ENCODE data around the gene DMXL2.

DNA sequence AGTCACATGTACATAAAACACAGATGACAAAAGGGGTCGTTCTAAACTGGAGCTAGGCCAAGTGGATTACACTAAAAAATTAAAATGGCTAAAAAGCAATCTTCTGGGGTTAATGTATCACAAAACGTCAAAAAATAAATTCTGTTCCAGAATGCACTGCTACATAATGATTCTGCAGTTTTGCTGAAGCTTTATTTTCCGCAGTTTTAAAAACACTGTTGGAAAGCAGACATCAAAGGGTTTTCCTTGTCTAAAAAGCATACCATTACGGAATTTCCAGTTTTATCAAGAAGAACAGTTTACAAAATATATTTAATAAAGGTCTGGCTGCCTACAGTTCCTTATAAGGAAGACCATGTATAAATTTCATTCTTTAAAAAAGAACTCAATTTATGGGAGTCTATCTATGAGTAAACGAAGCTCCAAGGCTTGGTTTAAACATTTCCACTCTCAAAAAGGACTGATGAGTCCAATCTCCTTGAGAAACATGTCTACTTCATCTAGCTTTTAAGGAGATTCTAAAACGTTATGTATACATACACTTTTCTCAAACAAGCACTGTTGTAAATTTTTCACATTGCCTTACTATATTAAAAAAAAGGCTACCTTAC is 1.3 kb downstream of the DMXL2 start:
- TF ChIP-seq, protein P1, sequence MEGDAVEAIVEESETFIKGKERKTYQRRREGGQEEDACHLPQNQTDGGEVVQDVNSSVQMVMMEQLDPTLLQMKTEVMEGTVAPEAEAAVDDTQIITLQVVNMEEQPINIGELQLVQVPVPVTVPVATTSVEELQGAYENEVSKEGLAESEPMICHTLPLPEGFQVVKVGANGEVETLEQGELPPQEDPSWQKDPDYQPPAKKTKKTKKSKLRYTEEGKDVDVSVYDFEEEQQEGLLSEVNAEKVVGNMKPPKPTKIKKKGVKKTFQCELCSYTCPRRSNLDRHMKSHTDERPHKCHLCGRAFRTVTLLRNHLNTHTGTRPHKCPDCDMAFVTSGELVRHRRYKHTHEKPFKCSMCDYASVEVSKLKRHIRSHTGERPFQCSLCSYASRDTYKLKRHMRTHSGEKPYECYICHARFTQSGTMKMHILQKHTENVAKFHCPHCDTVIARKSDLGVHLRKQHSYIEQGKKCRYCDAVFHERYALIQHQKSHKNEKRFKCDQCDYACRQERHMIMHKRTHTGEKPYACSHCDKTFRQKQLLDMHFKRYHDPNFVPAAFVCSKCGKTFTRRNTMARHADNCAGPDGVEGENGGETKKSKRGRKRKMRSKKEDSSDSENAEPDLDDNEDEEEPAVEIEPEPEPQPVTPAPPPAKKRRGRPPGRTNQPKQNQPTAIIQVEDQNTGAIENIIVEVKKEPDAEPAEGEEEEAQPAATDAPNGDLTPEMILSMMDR (IDR thresholded peaks at IDR 0.05; ENCODE audit: poor library complexity) = no peak
- TF ChIP-seq EZH2 (IDR thresholded peaks at IDR 0.05; ENCODE audit: borderline replicate concordance) = no peak

Measured in hepatocyte (in vitro differentiated cells).